HG02763 (cell line): ENCODE results near the gene BCAT1.

Experiments used
- ATAC-seq: cut with Tn5 transposase; IDR thresholded peaks from one replicate; pipeline ENCODE4 v1.9.1; 2021; ENCODE audit warnings: mild to moderate bottlenecking, moderate library complexity; ENCODE audit not compliant: unreplicated experiment

The BCAT1 gene, protein sequence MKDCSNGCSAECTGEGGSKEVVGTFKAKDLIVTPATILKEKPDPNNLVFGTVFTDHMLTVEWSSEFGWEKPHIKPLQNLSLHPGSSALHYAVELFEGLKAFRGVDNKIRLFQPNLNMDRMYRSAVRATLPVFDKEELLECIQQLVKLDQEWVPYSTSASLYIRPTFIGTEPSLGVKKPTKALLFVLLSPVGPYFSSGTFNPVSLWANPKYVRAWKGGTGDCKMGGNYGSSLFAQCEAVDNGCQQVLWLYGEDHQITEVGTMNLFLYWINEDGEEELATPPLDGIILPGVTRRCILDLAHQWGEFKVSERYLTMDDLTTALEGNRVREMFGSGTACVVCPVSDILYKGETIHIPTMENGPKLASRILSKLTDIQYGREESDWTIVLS

DNA sequence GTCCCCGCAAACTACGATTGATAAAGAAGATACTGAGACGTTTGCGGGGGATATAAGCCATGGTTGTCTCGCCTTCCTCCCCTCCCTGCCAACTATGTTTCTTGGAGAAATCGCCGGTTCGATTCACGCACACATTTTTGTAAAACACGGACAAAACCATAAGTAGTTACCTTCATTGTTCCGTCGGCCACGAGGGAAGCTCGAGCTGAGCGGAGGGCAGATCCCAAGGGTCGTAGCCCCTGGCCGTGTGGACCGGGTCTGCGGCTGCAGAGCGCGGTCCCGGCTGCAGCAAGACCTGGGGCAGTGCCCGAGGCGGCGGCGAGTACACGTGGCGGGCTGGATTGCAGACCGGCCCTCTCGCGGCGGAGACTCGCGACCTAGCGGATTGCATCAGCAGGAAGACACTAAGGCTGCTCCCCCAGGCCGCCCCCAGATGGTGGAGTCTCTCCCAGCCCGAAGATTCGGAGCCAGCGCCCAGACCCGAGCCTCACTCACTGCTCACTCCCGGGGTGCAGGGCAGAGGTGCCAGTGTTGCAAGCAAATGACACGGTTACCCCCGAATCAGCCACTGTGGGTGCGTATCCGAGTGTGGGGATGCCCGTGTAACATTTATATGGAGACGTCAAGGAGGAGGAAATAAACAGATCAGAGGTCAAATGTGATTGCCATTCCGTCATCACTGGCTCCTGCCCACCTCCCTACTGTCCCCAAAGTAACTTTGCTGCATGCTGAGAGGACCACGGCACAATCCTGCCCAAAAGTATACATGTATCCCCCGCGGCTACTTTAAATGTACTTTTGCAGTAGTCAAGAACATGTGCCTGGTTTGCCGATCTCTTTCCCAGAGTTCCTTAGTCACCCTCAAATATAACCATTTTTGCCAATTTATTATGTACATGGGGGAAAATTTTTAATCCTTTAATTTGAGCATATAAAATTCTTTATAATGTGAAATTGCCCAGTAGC lies at the start of gene BCAT1:
Gene BCAT1 (minus strand): TSS at position 345 of the 966 bp plus-strand sequence. CDS start 169 bp downstream, at position 176.
- peak; percentile 33 for ATAC-seq

DNA sequence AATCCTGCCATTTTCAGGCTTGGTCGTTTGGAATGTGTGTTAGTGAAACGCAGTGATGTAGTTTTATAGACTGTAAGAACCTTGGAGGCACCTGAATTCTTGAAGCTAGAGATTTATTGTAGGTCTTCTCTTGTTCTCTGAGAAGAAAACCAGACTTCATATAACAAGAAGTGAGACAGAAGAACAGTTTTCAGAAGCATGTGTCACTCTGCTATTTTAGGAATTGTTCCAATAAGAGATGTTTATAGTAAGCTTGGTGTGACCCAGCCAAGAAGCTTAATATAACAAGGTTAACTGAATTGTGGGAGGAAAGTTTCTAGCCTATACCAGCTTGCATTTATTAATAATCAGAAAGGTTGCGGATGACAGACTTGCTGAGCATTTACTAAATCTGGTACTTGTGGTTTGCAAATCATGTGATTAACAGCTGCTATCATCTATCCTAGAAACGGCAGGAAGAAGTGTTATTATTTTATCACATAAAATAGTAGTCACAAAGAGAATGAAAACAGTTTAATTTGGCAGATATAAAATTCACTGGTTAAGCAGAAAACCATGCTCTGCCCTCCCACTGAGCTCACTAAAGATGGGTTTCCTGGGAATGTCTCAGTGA lies 49.2 kb upstream of the BCAT1 start:
- ATAC-seq = peak; percentile 75

DNA sequence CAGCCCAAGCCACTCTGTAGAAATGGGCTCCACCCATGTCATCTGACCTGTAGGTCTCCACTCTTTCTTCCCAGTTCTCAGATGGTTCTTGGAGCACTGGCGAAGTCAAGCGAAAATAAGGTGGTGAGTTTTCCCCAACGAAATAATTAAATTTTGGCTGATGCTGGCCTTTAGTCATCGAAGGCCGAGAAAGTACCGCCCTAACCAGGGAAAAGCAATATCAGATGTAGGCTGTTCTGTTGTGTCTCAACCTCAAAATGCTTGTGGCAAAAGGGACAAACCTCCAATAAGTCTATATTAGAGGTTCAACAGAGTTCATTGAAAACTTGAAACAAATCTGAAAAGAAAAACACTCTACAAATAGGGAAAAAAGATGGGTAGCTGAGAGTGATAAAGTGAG lies 48.6 kb upstream of the BCAT1 start:
- peak; percentile 16 for ATAC-seq

DNA sequence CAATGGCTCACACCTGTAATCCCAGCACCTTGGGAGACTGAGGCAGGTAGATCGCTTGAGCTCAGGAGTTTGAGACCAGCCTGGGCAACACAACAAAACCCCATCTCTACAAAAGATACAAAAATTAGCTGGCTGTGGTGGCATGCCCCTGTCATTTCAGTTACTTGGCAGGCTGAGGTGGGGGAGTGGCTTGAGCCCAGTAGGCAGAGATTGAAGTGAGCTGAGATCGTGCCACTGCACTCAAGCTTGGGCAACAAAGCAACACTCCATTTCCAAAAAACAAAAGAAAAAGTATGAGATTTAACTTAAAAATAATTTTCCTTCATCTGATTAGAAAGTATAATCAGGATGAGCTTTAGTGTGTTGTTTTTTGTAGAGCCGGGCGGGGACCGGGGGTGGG lies 47.9 kb upstream of the BCAT1 start:
- ATAC-seq = no peak

DNA sequence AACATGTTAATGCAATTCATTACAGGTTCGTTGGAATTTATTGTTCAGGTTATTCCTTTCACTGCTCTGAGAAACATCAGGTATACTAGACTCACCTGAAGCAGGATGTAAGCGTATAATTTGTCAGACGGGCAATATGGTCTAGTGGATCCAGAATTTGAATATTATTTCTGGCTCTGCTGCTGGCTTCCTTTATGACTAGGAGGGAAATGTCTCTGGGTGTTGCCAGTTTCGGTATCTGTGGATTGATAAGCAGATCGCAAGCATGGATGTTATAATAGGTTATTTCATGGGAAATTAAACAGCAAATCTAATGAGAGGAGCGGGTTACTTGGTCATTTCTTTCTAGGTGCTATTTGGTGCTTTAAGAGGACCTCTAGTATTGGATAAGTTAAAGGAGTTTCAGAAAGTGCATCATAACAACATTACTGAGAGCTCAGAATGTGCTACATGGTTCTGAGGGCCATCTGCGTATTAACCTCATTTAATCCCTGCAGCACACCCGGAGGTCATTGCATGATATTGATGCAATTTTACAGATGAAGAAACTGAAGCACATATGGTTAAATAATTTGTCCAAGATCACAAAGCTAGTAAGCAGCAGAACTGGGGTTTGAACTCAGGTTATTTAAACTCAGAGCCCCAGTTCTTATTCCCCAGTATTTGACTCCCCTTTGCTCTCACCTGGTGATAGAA lies 47.3 kb upstream of the BCAT1 start:
- ATAC-seq = no peak

DNA sequence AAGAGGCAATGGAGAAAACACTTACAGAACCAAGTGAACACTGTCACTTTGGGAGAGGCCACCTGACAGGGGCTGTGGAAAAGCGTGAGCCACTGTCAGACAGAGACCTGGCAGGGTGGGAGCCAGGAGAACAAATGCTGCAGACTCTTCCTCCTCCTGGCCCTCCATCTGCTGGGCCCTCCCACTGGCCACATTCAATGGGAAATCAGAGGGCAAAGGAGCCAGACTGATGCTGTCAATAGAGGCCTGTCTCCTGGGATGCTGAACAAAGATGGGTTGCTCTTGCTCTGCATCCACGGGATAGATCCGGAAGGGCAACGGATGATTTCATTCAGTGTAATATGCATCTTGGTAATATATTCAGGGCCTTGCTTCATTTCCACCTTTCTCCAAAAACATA lies 44.9 kb upstream of the BCAT1 start:
- ATAC-seq = no peak

DNA sequence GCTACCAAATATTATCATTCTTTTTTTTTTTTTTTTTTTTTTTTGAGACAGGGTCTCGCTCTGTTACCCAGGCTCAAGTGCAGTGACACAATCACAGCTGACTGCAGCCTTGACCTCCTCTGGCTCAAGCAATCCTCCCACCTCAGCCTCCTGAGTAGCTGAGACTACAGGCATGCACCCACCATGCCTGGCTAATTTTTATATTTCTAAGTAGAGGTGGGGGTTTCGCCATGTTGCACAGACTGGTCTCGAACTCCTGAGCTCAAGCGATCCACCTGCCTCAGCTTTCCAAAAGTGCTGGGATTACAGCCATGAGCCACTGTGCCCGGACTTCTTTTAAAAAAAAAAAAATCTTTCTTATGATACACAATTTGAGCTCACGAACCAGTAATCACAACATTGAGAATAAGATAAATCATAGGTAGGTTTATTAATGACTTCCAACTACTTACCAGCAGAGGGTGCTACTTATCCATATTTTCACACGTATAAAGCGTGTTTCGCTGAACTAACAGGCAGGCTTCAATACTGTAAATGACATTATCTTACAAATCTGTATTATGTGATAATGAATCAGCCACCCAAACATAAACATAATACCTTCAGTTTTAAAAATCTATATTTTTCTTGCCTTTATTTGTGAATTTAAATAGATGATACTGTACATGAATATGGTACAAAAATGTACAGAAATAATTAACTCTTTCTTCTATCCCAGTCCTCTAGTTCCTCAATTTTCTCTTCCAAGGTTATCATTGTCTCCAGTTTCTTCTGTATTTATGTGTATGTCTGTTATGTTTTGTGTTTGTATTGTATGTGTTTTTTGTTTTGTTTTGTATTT lies 42.5 kb upstream of the BCAT1 start:
- no peak for ATAC-seq

DNA sequence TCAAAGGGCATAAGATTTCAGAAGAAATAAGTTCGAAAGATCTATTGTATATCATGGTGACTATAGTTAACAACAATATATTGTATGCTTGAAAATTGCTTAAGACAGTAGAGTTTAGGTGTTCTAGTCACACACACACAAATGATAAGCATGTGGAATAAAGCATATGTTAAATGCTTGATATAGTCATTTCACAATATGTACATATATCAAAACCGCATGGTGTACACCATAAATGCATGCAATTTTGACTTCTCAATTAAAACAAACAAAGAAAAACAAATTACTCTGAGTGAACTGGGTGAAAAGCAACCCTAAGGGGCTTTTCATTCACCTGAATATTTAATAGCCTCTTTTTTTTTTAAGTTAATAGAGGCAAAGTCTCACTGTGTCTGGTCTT lies 40.3 kb upstream of the BCAT1 start:
- no peak for ATAC-seq

DNA sequence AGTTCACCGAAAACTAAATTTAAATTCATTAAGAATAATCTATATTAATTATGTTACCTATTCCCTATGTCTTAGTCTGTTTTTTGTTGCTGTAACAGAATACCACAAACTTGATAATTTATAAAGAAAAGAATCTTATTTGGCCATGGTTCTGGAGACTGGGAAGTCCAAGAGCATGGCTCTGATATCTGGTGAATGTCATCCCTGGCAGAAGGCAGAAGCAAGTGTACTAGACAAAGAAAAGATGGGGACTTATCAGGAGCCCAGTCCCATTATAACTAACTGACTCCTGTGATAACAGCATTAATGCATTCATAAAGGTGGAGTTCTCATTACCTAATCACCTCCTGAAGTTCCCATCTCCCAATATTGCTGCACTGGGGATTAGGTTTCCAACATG lies 33.3 kb upstream of the BCAT1 start:
- no peak for ATAC-seq

DNA sequence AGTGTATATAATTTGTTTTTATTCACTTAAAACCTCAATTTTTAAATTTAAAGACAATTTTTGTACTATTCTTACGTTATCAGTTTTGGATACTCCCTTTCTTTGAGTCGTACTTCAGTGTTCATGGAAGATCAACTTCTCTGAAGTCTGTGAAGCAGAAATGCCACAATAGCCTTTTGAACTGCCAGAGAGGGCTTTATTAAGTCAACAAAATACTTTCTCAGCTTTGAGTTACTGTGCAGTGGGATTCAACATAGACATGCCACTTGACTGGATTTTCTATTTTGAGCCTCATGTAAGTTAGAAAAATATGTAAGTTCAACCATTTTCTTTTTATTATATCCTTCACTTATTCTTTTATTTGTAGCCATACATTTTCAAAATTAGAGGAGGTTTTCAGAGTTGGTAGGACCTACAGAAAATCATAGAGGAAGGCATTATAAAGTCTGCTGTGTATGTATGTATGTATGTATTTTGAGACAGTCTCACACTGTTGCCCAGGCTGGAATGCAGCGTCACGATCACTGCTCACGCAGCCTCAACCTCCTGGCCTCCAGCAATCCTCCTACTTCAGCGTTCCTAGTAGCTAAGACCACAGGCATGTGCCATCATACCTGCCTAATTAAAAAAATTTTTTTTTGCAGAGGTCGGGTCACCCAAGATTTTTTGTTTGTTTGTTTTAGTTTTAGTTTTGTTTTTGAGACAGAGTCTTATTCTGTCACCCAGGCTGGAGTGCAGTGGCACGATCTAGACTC lies 31.3 kb upstream of the BCAT1 start:
- no peak for ATAC-seq

DNA sequence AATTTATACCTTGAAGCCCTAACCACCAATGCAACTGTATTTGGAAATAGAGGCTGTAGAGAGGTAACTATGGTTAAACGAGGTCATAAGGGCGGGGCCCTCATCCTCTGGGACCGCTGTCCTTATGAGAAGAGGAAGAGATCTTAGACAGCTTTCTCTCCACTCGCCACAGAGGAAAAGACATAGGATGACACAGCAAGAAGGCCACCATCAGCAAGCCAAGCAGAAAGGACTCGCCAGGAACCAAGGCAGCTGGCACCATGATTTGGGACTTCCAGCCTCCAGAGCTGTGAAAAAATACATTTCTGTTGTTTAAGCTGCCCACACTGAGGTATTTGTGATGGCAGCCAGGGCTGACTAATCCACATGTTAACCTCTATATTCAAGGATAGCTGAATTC lies 30.4 kb upstream of the BCAT1 start:
- no peak for ATAC-seq

DNA sequence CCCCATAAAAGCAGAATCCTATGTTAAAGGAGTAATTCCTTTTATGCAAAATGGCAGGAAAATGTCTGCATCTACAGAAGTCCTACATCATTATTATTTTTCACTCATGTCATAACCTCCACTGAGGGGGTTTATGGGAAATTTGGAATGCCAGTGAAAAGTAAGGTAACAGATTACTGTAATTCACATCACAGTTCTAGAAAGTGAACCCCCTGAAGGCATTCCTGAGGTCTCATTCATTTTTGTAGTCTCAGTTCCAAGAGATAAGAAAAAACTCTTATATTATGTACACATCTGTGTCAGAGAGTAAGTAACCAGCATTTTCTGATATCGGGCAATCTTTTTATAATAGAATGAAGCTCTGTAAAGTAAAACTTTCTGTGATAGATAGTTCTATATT lies 28.8 kb upstream of the BCAT1 start:
- no peak for ATAC-seq

DNA sequence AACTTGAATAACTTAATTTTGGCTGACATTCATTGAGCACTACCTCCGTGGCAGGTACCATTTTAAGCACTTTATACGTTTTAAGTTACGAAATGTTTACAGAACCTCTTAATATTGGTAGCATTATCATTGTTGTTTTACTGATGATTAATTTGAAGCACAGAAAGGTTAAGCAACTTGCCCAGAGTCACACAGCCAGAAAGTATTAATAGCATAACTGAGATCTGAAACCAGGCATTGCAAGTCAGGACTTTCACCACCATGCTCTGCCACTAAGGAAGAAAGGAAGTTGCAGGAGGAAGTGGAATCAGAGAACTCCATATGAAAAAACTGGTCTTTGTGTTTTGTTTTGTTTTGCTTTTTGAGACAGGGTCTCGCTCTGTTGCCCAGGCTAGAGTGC lies 28.2 kb upstream of the BCAT1 start:
- ATAC-seq = no peak

DNA sequence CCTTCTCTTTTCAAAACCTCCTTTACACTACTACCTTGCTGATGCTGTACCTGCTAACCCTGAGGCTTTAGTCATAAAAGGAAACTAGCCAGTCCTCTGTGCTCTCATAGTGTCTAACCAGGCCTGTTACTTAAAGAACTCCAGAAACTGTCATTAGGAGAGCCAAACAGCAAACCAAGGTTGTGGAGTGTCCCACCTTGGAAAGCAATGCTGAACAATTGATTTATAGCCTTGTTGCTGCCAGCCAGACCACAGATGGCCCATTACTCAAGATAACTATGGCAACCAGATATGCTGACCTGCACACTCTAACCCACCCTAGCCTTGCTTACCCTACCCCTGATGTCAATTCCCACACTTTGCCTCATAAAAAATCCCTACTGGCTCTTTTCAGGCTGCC lies 26.5 kb upstream of the BCAT1 start:
- no peak for ATAC-seq

DNA sequence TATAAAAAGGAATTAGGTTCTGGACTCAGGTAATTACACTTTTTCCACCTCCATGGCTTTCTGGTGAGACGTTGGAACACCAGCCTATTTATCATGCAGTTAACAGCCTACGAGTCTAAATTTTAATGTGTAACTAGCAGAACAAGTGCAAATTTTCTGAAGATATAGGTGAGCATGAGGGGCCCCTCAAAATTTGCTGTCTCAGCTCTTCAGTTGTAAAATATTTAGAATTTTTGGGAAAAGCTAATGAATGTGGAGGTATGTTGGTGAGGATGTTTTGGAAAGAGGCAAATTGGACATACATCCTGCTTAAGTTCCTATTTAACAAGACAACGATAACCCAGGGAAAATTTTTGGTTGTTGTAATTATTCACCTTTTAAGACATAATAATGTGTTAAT lies 25.3 kb upstream of the BCAT1 start:
- ATAC-seq = no peak

DNA sequence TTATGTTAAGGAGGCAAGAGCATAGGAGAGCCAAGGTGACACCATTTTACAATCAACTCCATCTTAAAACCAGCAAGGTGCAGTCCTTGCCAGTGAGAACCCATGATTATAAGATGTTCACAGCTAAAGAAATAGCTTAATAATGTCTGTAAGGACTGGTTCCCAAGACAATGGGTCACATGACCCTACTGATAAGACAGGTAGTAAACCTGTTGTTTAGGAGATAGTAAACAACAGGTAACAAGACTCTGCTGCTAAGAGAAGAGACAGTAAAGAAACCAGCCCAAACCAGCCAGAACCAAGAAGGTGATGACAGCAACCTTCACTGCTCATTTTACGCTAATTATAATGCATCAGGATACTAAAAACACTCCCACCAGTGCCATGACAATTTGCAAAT lies 23.2 kb upstream of the BCAT1 start:
- ATAC-seq = no peak

DNA sequence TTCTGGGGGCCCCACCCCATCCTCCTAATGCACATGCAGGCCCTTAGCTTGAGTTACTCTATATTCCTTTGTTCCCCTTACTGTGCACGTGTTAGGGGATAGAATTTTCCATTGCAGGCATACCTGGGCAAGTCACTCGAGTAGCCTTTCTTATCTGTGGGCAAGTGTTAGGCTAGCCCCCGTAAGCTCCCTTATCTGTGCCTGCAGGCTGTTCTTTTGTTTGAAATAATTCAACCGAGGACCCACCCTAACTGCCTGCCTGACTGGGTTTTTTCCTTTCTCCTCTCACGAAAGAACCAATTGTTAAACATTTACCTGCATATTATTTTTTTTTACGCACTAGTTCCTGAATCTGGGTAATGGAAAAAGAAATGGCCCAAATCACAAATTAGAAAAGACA lies 21.3 kb upstream of the BCAT1 start:
- ATAC-seq = no peak

DNA sequence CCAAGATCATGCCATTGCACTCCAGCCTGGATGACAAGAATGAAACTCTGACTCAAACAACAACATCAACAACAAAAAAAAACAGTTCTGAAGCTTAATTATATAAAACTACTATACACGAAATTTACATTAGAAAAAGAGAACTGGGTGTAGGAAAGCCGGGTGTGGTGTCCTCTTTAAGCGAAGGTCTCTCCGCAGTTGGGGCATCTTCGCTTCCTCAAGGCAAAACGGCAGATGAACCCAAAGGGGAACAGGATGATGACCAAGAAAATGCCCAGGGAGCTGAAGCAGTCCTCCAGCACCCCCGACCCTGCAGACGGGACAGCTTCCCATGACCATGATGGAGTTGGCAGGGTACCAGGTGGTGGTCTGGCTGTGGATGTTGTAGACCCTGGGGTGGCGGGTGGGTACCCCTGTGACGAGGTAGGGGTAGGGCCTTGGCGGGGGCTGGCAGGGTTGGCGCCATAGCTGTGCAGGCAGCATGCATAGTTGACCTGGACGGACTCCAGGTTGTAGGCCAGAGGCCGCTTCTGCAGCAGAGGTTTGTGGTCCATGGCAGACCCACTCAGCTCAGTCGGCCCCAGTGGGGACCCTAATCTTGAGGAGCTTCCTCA lies 18.2 kb upstream of the BCAT1 start:
- no peak for ATAC-seq

DNA sequence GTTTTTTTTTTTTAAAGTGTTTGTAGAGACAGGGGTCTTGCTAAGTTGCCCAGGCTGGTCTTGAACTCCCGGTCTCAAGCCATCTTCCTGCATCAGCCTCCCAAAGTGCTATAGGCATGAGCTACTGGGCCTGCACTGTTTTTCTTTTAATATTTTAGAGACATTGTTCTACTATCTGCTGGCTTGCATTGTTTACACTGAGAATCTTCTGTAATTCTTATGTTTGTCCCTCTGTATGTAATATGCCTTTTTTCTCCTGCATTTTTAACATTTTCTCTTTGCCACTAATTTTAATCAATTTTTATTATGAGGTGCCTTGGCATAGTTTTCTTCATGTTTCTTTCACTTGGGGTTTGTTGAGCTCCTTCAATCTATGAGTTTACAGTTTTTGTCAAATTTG lies 15.4 kb upstream of the BCAT1 start:
- no peak for ATAC-seq
